Testis (tissue), 3 donors: ENCODE data around the gene DRICH1. TPM values are rescaled to one million over a fixed set of nuclear protein-coding genes. Genes with fewer than 3 reads are reported as not detected.

Source experiments
- DNase-seq: peaks from one replicate; pipeline ENCODE4 v3.0.0-alpha.2; 2019
- H3K27ac ChIP-seq, 2 donors: fragments of 200-600 bp; sonication (generic); one replicate each; pipeline ENCODE4 v1.5.1; 2019
- H3K27me3 ChIP-seq: fragments of 200-600 bp; sonication (generic); one replicate; pipeline ENCODE4 v1.5.1; 2019
- H3K36me3 ChIP-seq: fragments of 200-600 bp; sonication (generic); one replicate; pipeline ENCODE4 v1.5.1; 2017; ENCODE audit warnings: low read depth; ENCODE audit errors: missing control alignments
- H3K4me1 ChIP-seq: fragments of 200-600 bp; sonication (generic); one replicate; pipeline ENCODE4 v1.5.1; 2019
- H3K4me3 ChIP-seq, 2 donors: fragments of 200-600 bp; sonication (generic); one replicate each; pipeline ENCODE4 v1.5.1; 2017 to 2019
- H3K9me3 ChIP-seq: fragments of 200-600 bp; sonication (generic); one replicate; pipeline ENCODE4 v1.5.1; 2017
- POLR2A ChIP-seq: fragments of 450-650 bp; IDR thresholded peaks from one replicate; pipeline ENCODE4 v1.6.1; 2017; ENCODE audit warnings: antibody characterized with exemption, mild to moderate bottlenecking, moderate library complexity
- WGBS, 2 donors: methylation state at CpG; one replicate each; pipeline ENCODE4 v1.1.5; 2018; 5-methylcytosine and 5-hydroxymethylcytosine counted together
- intact Hi-C: fragments of 100-400 bp; cut with DNase I; formaldehyde crosslinking; loops from one replicate; pipeline ENCODE4 v1.15.1; 2023; ENCODE audit warnings: low total_unique reads
- polyA plus RNA-seq: library from polyadenylated mRNA; stranded (reverse); fragments of 350-450 nt; fragmentation: Illumina TruSeq; extraction: RNeasy Lipid Tissue Mini Kit (QIAGEN cat#74804); gene quantifications from one replicate; pipeline ENCODE4 v1.2.3, GENCODE V29; 2014; ENCODE audit warnings: low read depth, low replicate concordance; ENCODE audit not compliant: insufficient read depth
- total RNA-seq, 2 donors: library from RNA; depleted of rRNA; stranded (reverse); fragments of >200 nt; gene quantifications; one replicate each; pipeline ENCODE4 v1.2.3, GENCODE V29; 2016
- TF ChIP-seq, protein P1 (sequence below), 3 experiments: fragments of 450-650 bp in 2 of 3; fragments of 200-600 bp in 1 of 3; sonication (generic) in 1 of 3; IDR thresholded peaks; one replicate each; pipeline ENCODE4 v1.5.1; 2016 to 2019; ENCODE audit warnings: antibody characterized with exemption in 3 of 3, mild to moderate bottlenecking in 2 of 3, moderate library complexity in 1 of 3

The DRICH1 gene
- total and polyA plus RNA-seq, 3 donors from 2014 or later: 16.4 to 68.4 (median 44.2) TPM

DNA sequence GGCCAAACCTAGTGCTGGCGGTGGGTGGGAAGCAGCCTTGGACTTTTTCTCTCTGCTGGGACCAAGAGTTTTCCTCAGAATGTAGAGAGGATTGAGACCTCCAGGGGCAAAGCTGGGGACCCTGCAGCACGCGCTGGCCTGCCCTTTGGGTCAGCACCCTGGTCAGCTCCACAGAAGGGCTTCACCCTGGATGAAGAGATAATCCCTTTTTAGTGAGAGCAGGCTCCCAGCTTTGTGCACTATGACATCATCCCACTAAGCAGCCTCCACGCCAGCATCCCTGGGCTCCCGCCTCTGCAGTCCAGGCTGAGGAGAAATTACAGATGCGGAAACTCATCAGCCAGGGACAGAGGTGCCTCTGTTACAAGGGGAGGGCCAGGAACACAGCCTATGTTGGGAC, 23.5 kb downstream of the DRICH1 start:
- H3K4me1 ChIP-seq: no peaks in the 10 kb centered on the region
- TF ChIP-seq, protein P1, sequence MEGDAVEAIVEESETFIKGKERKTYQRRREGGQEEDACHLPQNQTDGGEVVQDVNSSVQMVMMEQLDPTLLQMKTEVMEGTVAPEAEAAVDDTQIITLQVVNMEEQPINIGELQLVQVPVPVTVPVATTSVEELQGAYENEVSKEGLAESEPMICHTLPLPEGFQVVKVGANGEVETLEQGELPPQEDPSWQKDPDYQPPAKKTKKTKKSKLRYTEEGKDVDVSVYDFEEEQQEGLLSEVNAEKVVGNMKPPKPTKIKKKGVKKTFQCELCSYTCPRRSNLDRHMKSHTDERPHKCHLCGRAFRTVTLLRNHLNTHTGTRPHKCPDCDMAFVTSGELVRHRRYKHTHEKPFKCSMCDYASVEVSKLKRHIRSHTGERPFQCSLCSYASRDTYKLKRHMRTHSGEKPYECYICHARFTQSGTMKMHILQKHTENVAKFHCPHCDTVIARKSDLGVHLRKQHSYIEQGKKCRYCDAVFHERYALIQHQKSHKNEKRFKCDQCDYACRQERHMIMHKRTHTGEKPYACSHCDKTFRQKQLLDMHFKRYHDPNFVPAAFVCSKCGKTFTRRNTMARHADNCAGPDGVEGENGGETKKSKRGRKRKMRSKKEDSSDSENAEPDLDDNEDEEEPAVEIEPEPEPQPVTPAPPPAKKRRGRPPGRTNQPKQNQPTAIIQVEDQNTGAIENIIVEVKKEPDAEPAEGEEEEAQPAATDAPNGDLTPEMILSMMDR (IDR thresholded peaks at IDR 0.05): no peak
- TF ChIP-seq POLR2A: no peak
- H3K4me3 ChIP-seq: no peak overlapping the region
- no peaks in the 10 kb centered on the region for H3K9me3 ChIP-seq
- H3K27ac ChIP-seq: no peak overlapping the region
- H3K27me3 ChIP-seq: no peaks in the 10 kb centered on the region
- 80 to 95% methylated on average over 2 to 6 of the region's 6 CpGs for WGBS, 2 donors
- intact Hi-C loops: no loop called here
- no peaks in the 10 kb centered on the region for H3K36me3 ChIP-seq
- no peak for DNase-seq

DNA sequence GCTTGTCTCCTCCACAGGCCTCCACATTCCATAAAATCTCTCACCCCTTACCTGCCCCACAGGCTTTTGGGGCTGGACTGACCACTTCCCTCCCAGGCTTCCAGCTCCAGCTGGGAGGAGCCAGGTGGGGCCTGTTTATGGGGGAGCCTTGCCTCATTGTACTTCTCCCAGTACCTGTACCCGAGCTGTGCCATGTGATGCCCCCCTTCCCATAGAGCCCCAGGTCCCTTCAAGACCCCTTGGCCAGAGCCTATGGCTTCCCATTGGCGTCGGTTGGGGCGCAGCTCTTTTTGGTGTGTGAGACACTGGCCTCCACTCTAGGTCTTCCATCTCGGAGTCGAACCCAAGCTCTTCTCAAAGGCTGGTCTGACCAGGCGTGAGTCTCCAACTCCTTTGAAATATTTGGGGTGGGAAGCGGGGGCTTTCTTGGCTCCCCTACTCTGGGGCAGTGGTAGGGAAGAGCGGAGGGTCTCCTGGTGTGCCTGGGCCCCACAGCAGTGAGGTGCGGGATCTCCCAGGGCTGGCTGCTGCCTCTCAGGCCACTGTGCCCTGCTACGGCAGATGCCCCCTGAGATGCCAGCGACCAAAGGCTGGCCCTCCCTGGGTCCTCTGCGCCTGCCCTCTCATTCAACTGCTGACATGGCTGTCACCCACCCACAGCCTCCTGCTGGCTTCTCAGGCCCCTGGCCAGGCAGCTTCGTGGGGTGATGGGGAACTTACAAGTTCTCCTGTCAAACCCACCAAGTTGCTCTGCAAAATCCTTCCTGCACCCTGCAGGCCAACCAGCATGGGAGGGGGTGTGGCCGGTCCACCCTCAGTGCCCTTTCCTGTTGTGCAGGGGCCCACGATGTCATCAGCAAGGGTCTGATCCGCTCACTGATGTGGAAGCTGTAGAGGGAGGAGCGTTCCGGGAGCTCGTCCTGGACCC, 25.7 kb downstream of the DRICH1 start:
- H3K27me3 ChIP-seq: no peaks in the 10 kb centered on the region
- H3K9me3 ChIP-seq: no peaks in the 10 kb centered on the region
- H3K4me3 ChIP-seq: no peak overlapping the region
- H3K27ac ChIP-seq: no peak overlapping the region
- H3K36me3 ChIP-seq: no peaks in the 10 kb centered on the region
- 89 to 94% methylated on average over 7 to 19 of the region's 20 CpGs for WGBS, 2 donors
- intact Hi-C loops: no loop called here
- no peak for DNase-seq
- H3K4me1 ChIP-seq: no peaks in the 10 kb centered on the region
- TF ChIP-seq, protein P1 (IDR thresholded peaks at IDR 0.05): no peak

DNA sequence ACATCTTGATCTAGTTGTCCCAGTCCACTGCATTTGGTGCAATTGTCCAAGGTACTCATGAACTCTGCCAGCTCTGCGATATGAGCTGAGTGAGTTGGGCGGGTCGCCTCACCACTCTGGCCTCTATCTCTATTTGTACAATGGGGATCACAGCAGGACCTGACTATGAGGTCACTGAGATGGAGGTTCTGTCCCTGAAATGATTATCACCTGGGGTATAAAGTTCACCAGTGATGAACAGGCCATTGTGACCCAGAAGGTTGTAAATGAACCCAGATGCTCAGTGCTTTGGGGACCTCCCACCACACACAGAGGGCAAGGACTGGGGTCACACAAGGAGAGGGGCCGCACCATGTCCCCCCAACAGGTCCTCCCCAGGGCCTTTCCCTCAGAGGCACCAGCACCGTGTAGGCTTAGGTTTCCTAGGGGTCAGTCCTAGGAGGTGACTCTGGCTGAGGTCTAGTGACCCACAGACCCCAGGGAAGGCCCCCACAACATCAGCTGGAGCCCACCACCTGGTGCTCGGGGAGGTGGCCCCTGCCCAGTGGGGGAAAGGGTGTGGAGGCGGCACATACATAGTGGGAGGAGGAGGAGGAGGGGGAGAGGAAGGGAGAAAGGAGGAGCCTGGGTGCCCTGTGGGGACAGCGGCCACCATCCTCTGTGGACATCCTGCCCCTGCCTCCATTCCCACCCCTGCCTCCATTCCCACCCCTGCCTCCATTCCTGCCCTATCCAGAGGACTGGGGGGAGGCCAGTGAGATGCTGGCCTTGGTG, 27.0 kb downstream of the DRICH1 start:
- Histone ChIP-seq H3K4me3 (no peak overlapping the region), H3K27me3 (no peaks in the 10 kb centered on the region), H3K4me1 (no peaks in the 10 kb centered on the region), H3K36me3 (no peaks in the 10 kb centered on the region), H3K27ac (no peak overlapping the region), H3K9me3 (no peaks in the 10 kb centered on the region)
- no peak for DNase-seq
- WGBS, 2 donors: 82 to 96% methylated on average over 5 to 8 of the region's 8 CpGs
- TF ChIP-seq POLR2A: no peak
- TF ChIP-seq, protein P1 (IDR thresholded peaks at IDR 0.05): no peak
- intact Hi-C loops: no loop called here

DNA sequence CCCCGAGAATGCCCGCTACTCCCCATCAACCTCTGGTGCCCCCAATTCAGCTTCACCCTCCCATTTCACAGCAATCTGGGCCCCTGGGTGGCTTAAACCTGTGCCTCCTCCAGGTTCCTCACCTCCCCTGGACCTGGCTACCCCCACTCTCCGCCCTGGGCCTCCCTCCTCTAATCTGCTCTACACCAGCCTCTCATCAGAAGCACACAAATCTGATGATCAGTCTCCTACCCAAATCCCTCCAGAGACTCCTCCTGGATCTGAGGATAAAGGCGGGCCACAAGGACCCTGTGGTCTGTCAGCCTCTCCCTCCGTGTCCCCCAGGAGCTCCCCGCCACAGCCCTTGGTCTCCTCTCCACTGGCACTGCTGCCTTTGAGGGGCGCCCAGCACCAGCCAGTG, 28.9 kb downstream of the DRICH1 start:
- no peak overlapping the region for H3K27ac ChIP-seq
- no peaks in the 10 kb centered on the region for H3K9me3 ChIP-seq
- intact Hi-C loops: no loop called here
- no peaks in the 10 kb centered on the region for H3K36me3 ChIP-seq
- WGBS, 2 donors: 84 to 95% methylated on average over 6 to 7 of the region's 7 CpGs
- no peaks in the 10 kb centered on the region for H3K27me3 ChIP-seq
- no peaks in the 10 kb centered on the region for H3K4me1 ChIP-seq
- DNase-seq: no peak
- no peak for TF ChIP-seq POLR2A
- TF ChIP-seq, protein P1 (IDR thresholded peaks at IDR 0.05): no peak
- no peak overlapping the region for H3K4me3 ChIP-seq
